ENCODE results near the gene PYGM. TPM values are rescaled to one million over a fixed set of nuclear protein-coding genes. Genes with fewer than 3 reads are reported as not detected.
A peak's percentile ranks its signal among the peaks of the same experiment; 100 is the strongest.

The PYGM gene
- polyA plus RNA-seq, 12 donors = 68.9 to 405 (median 157) TPM; not detected in 1

DNA sequence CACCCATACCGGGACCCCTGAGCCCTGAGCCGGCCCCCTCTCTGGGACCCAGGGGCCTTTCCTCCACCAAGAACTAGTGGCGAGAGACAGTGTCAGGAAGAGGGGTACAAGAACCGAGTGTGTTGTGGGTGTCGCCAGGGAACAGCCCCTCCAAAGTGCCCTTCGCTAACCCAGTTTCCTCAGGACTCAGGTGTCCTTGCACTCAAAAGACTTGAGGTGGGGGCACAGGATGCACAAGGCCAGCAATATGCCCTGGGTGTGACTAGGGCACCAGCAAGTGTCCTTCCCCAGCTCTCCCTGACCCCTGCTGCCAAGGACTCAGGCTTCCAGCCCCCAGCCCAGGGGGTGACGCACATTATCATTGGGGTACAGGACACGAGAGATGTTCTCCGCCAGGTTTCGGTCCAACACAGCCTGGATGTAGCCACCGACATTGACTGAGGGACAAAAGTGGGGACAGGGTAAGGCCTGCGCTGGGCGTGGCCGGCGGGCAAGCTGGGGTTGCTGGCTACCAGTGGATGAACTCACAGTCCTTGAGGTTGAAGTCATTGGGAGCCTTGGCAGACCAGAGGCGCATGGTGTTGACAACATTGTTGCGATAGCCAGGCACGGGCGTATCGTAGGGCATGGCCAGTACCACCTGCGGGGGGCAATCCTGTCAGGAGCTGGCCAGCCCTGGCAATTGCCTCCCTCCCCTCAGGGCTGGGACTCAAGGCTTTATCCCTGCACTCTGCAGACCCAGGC lies 4.7 kb downstream of the PYGM start:
- no peak for DNase-seq

DNA sequence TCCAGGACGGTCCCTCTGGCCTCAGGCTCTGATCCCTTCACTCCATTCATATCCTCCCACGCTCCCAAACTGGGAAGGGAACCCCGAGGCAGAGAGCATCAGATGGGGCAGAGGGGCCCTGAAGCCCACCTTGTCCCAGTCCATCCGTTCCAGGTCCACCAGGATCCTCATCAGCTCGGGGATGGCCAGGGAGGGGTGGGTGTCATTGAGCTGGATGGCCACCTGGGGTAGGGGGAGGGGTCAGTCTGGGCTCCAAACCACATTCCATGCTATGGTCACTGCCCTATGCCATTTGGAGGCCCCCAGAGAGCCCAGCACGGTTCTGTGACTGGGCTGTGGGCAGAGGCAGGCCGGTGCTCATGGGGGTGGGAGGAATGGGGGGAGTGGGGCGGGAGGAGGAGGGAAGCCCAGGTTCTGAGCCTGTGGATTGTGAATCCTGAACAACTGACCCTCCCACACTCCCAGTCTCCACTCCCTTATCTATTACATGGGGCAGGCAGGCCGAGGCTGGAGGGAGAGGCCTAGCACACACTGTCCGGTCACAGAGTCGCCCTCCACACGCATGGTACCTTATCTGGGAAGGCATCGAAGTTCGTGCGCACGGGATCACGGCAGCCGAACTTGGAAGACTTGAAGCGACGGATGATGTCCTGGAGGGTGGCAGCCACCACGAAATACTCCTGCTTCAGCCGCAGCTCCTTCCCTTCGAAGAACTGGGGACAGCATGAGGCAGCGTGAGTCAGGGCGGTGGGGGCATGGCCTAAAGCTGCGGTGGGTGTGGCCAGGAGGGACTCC lies 5.5 kb downstream of the PYGM start:
- no peak for DNase-seq

- no peak for DNase-seq
Measured at GRCh38 chr11:64753380-64754123, 6.2 kb downstream of the PYGM start.

DNA sequence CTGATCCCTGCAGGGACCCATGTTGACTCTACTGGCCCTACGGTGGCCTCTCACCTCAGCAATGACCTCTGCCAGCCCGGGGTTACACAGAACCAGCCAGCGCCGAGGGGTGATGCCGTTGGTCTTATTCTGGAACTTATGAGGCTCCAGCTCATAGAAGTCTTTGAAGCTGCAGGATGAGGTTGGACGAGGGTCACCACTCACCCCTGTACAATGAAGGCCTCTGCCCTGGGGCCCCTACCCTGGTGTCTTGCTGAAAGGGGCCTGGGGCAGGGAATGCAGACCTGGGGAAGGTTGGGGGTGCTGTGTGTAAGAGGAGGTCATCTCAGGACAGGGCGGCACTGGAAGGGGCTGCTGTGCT lies 6.8 kb downstream of the PYGM start:
- DNase-seq = no peak

DNA sequence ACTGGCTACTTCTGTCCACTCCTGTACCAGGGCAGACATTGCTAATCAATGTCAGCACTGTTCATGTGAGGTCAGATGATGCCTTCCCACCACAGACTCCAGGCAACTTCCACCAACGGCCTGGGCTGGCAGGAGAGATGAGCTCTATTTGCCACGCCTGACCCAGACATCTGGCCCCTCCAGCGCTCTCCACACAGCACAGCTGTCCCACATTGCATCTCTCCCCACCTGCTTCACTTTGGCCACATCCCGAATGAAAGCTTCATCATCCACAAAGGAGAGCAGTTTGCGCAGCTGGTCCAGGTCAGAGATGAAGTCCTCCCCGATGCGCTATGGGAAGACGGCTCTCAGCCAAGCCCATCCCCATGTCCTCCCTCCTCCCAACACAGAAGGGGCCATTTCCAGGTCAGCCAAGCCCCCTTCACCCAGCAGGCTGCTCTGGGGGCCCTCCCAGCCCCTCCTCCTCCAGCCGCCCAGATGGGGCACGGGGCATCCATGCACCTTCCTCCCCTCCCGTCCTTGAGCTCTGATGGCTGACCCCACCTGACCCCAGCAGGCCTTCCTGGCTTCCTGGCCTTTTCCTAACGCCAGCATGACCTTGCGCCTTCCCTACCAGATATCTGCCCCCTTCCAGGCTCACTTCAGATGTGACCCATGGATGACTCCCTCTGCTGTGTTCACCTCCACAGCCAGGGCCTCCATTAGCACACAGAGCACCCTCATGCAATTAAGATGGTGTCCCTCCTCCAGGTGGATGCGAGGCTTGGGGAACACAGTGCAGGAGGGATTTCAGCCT lies 7.4 kb downstream of the PYGM start:
- no peak for DNase-seq

GRCh38 chr11:64751580-64751979 lies 8.2 kb downstream of the PYGM start:
- DNase-seq = no peak

GRCh38 chr11:64751136-64751535 lies 8.6 kb downstream of the PYGM start:
- no peak for DNase-seq

DNA sequence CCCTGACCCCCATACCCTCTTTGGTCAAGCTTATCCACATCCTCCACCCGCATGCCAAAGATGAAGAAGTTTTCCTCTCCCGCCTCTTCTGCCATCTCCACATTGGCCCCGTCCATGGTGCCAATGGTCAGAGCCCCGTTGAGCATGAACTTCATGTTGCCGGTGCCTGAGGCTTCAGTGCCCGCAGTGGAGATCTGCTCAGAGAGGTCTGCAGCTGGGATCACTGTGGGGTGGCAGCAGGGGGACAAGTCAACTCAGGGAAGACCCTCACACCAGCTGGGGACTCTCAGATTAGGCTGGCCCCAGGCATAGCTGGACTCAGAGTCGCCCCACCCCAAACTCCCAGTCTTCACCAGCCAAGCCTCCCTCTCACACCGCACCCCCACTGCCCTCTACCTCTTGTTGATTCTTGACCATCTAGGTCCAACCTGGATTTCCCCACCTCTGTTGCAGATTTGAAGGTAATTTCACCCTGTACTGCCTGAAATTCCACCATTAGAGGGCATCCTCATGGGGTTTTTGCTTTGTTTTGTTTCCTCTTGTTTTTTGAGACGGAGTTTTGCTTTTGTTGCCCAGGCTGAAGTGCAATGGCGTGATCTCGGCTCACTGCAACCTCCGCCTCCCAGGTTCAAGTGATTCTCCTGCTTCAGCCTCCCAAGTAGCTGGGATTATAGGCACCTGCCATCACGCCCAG lies 9.3 kb downstream of the PYGM start:
- DNase-seq = no peak

GRCh38 chr11:64747961-64748665 lies 11.7 kb downstream of the PYGM start:
- DNase-seq = no peak

GRCh38 chr11:64746486-64746885 lies 13.3 kb downstream of the PYGM start:
- DNase-seq = no peak

GRCh38 chr11:64745521-64746328 lies 14.0 kb downstream of the PYGM start:
- peak; percentile 66 for DNase-seq

DNA sequence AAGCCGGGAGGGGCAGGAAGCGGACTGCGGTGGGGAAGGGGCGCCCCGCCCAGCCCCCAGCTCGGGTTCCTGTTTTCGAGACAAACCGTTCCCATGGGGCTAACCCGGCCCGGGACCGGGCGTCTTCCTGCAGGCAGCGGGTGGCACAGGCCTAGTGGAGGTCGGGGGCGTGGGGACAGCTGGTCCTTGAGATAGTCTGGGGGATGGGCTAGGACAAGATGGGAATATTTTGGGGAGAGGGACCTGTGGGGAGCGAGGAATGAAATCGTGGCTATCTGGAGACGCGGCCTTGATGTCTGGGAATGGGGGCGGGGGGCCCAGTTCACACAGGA lies 14.6 kb downstream of the PYGM start:
- no peak for DNase-seq

DNA sequence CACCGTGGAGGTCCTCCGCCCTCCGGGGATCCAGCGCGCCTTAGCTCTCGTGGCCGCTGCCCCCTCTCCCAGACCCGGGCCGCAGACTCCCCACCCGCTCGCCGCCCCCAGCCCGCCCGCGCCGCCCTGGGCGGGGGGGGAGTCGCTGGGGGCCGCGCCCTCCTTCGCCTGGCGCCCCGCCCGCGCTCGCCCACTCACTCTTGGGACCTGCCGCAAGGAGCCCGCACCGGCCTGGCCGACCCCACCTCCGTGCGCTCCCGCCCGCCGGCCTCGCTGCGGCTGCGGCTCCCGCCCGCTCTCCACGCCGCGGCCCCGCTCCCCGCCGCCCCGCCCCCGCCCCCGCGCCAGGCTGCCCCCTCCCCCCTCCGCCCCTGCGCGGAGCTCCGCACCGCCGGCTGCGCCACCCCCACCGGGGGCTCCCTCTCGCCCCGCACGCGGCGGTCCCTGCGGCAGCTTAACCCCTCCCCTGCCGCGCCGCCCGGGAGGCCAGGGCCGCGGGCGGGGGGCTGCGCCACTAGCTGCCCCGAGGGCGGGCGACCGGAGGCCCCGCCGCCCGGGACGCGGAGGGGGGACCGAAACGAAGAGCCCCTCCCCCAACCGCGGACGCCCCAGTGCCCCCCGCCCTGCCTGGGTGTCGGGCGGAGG lies 15.1 kb downstream of the PYGM start:
- no peak for DNase-seq

- no peak for DNase-seq
Measured at GRCh38 chr11:64743591-64744543, 15.9 kb downstream of the PYGM start, which contains the start of gene RASGRP2. RASGRP2 (minus strand) TSS chr11:64744142; CDS start chr11:64742866, 1,276 bp downstream.

GRCh38 chr11:64742889-64743590 lies 16.7 kb downstream of the PYGM start:
- DNase-seq = no peak

GRCh38 chr11:64742087-64742888 lies 17.5 kb downstream of the PYGM start:
- DNase-seq = no peak
